Heart right ventricle (tissue), 16 donors: Measurements from ENCODE around the gene TRNT1. TPM values are rescaled to one million over a fixed set of nuclear protein-coding genes. Genes with fewer than 3 reads are reported as not detected.

Experiments
- ATAC-seq, 8 donors: fragments of 200-7000 bp; cut with Tn5 transposase; one replicate each; pipeline ENCODE4 v1.9.1; 2020; ENCODE audit warnings: mild to moderate bottlenecking in 8 of 8, moderate library complexity in 8 of 8, moderate number of reproducible peaks in 1 of 8
- DNase-seq, 2 donors: peaks; one replicate each; pipeline ENCODE4 v3.0.0-alpha.2; 2020
- H3K27ac ChIP-seq, 10 donors: fragments of 200-600 bp; sonication (generic) in 2 of 10; one replicate each; pipeline versions ENCODE4 v1.5.0 to v1.8.0; 2020 to 2022; ENCODE audit warnings: mild to moderate bottlenecking in 3 of 10
- H3K27me3 ChIP-seq, 7 donors: fragments of 200-600 bp; one replicate each; pipeline ENCODE4 v1.8.0; 2021 to 2022; ENCODE audit warnings: mild to moderate bottlenecking in 2 of 7
- H3K36me3 ChIP-seq, 9 donors: fragments of 200-600 bp; sonication (generic) in 1 of 9; one replicate each; pipeline versions ENCODE4 v1.5.0 to v1.8.0; 2020 to 2022; ENCODE audit warnings: mild to moderate bottlenecking in 2 of 9
- H3K4me1 ChIP-seq, 9 donors: fragments of 200-600 bp; sonication (generic) in 1 of 9; one replicate each; pipeline versions ENCODE4 v1.5.0 to v1.8.0; 2020 to 2022; ENCODE audit warnings: mild to moderate bottlenecking in 4 of 9
- H3K4me3 ChIP-seq, 10 donors: fragments of 200-600 bp; sonication (generic) in 2 of 10; one replicate each; pipeline versions ENCODE4 v1.5.0 to v1.8.0; 2020 to 2022; ENCODE audit warnings: mild to moderate bottlenecking in 7 of 10, moderate library complexity in 2 of 10
- H3K9me3 ChIP-seq, 11 donors: fragments of 200-600 bp in 10 of 11; sonication (generic) in 2 of 11; one replicate each; pipeline versions ENCODE4 v1.5.0 to v1.8.0; 2013 to 2022; ENCODE audit warnings: mild to moderate bottlenecking in 2 of 11, control low read depth in 1 of 11, moderate library complexity in 1 of 11
- WGBS, 2 donors: extraction: QIAGEN DNeasy Blood & Tissue Kit; methylation state at CpG; one replicate each; pipeline ENCODE4 v1.1.7; 2013; ENCODE audit warnings: inconsistent platforms in 1 of 2; 5-methylcytosine and 5-hydroxymethylcytosine counted together
- intact Hi-C, 10 donors: fragments of 100-400 bp; cut with DNase I; formaldehyde crosslinking; loops; one replicate each; pipeline versions ENCODE4 v1.11.1 to v1.14.2; 2022
- polyA plus RNA-seq, 2 donors: library from polyadenylated mRNA; stranded (reverse); fragments of 200-250 nt; gene quantifications; one replicate each; pipeline ENCODE4 v1.2.3, GENCODE V29; 2013
- total RNA-seq, 10 donors: library from RNA; stranded (reverse); fragmentation: NEBNext Ultra II Directional in 3 of 10; extraction: Animal tissue kit (Norgen Biotek cat#: 25700) in 3 of 10; gene quantifications; one replicate each; pipeline versions ENCODE4 v1.2.1 to v1.2.4, GENCODE V29; 2021 to 2023
- TF ChIP-seq, protein P1 (sequence below), 9 donors: fragments of 200-600 bp; sonication (generic) in 2 of 9; IDR thresholded peaks; one replicate each; pipeline versions ENCODE4 v1.5.0 to v1.8.0; 2021 to 2022; ENCODE audit warnings: antibody characterized with exemption in 9 of 9, mild to moderate bottlenecking in 5 of 9, moderate library complexity in 1 of 9
- donor health status: Arrhythmogenic right ventricular cardiomyopathy.
- donor health status: ischemic (EF 13 %, LVEDD 7.1; RV severe dilation, severe dysfunction).
- donor health status: healthy with polysubstance abuse.
- donor health status: DM: no; HTN: yes; CAD: no.
- donor health status: DM: no; HTN: no; CAD: no.
- donor health status: ischemic (EF 25% LVEDD 6.9; RV normal size, moderate dysfunction).
- donor health status: ischemic (EF 25% LVEDD 5.7; RV mildly dilated, moderate dysfunction).
- donor health status: healthy.
- donor health status: DM: yes; HTN: yes; CAD: no.
- donor health status: Ischemic cardiomyopathy.
- donor health status: ischemic (EF 35%, LVEDD 5.7; RV mildly dilated, moderate dysfunction).
- donor health status: nonischemic (EF 11% LVEDD 7.7; RV severe dilation, severe dysfunction).
- donor health status: DM: yes; HTN: yes; CAD: no.
- donor health status: PGD.
- donor health status: ischemic (EF 29% LVEDD 5.4; RV normal size, mild dysfunction).
- donor health status: nonischemic (EF 23%, LVEDD 6.1; RV moderate dilation, normal function).

Gene TRNT1
- total and polyA plus RNA-seq, 12 donors = 5.8 to 14.5 (median 10.6) TPM

DNA sequence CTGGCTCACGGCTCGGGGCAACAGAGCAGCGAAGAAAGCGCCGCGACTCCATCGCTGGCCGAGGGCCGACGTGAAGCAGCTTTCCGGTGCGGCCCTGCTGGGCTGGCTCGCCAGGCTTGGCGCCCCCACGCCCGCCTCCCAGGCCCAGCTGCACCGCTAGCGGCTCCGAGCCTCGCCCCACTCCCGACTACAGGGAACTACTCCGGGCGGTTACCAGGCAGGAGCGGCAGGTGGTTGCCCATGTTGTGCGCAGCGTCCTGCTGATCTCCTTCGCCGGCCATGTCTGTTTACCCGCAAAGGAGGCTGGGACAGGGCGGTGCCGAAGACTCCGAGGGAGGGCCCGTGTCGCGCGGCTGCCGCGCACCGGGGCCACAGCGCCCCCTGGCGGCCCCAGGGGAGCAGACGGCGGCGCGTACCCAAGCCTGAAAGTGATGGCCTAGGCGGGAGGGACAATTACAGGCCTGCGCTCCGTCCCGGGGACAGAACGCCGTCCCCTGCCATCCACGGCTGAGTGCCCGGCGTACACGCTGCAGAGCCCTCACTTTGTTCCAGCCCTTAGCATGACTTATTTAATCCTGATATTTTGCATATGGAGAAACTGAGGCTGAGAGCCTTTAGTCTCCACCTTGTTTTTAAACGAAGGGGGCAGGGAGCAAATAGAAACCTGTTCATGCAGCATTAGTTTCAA is 52.8 kb downstream of the TRNT1 start, which contains the start of gene CRBN:
TSS of gene CRBN (minus strand) at position 285 of the 688 bp plus-strand sequence. CDS start at position 281, 4 bp downstream.
- ATAC-seq (peak; percentile 98 to 99 (median 99)), DNase-seq (peak; percentile 88)
- WGBS, 2 donors = 1% methylated on average over 56 of the region's 56 CpGs
- Histone ChIP-seq H3K27me3 (no peaks in the 10 kb centered on the region), H3K4me3 (peak within 1 kb of the TSS; percentile 78 to 99 (median 95)), H3K27ac (peak within 1 kb of the TSS; percentile 61 to 95 (median 82)), H3K9me3 (no peaks in the 10 kb centered on the region), H3K36me3 (peaks cover 0 to 24% (median 0%) of the 10 kb centered on the region in 9 donors), H3K4me1 (peaks cover 9 to 52% (median 35%) of the 10 kb centered on the region in 9 donors)
- intact Hi-C loops = loop anchor here in 2 of 10 donors (2.0 to 5.0 kb wide), 2 partner anchors 52 to 53 kb away; partner anchors contain the start of gene TRNT1 (in 2 of the 2)
- TF ChIP-seq, protein P1, sequence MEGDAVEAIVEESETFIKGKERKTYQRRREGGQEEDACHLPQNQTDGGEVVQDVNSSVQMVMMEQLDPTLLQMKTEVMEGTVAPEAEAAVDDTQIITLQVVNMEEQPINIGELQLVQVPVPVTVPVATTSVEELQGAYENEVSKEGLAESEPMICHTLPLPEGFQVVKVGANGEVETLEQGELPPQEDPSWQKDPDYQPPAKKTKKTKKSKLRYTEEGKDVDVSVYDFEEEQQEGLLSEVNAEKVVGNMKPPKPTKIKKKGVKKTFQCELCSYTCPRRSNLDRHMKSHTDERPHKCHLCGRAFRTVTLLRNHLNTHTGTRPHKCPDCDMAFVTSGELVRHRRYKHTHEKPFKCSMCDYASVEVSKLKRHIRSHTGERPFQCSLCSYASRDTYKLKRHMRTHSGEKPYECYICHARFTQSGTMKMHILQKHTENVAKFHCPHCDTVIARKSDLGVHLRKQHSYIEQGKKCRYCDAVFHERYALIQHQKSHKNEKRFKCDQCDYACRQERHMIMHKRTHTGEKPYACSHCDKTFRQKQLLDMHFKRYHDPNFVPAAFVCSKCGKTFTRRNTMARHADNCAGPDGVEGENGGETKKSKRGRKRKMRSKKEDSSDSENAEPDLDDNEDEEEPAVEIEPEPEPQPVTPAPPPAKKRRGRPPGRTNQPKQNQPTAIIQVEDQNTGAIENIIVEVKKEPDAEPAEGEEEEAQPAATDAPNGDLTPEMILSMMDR (IDR thresholded peaks at IDR 0.05) = peak; percentile 97 to 100 (median 99)

DNA sequence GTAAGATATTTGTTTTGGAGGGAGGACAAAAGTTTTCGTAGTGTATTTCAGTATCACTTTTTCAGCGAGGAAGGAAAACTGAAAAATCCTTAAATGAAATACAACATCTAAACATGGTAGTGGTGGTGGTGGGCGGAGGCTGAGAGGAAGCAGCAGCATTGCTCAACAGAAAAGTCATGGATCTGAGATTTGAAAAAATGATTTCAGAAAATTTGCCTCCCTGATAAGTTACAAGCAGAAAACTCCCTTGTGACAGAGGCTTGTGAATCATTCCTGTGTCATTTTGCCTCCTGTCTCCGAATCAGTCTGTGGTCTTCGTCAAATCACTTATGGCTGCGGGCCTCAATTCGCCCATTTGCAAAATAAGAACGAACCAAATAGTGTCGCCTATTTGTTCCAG is 53.7 kb downstream of the TRNT1 start:
- DNase-seq (no peak), ATAC-seq (no peak)
- peaks cover 0 to 15% (median 0%) of the 10 kb centered on the region in 9 donors for H3K36me3 ChIP-seq
- 75 to 79% methylated on average over 9 of the region's 9 CpGs for WGBS, 2 donors
- TF ChIP-seq, protein P1 (IDR thresholded peaks at IDR 0.05) = no peak
- intact Hi-C loops = no loop called here
- no peak overlapping the region for H3K4me3 ChIP-seq
- no peaks in the 10 kb centered on the region for H3K27me3 ChIP-seq
- H3K27ac ChIP-seq = no peak overlapping the region
- peaks cover 9 to 43% (median 34%) of the 10 kb centered on the region in 9 donors for H3K4me1 ChIP-seq
- peaks cover 0 to under 1% (median 0%) of the 10 kb centered on the region in 11 donors for H3K9me3 ChIP-seq

DNA sequence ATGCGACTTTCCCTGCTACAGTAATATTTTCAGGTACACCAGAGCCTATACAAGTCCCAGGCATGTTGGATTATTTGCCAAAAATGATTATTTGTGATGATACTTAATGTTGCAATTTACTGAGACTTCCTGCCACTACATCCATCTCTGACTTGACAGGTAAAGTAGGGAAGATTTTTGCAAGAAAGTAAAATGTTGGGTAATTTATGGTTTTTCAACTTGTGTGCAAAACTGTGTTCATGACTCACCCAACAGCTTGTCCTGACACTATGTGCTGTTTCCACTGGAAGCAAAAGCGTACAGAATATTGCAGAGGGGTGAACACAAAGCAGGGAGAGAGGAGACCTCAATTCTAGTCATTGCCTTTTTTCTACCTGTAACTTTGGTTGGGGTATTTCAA is 58.1 kb downstream of the TRNT1 start:
- H3K27ac ChIP-seq = no peak overlapping the region
- peaks cover 0 to 15% (median 0%) of the 10 kb centered on the region in 9 donors for H3K4me1 ChIP-seq
- H3K9me3 ChIP-seq = peaks cover 0 to 27% (median 12%) of the 10 kb centered on the region in 11 donors
- no peaks in the 10 kb centered on the region for H3K27me3 ChIP-seq
- ATAC-seq (no peak), DNase-seq (no peak)
- no peaks in the 10 kb centered on the region for H3K36me3 ChIP-seq
- TF ChIP-seq, protein P1 (IDR thresholded peaks at IDR 0.05) = no peak
- intact Hi-C loops = no loop called here
- no peak overlapping the region for H3K4me3 ChIP-seq
- 50 to 54% methylated on average over 2 of the region's 2 CpGs for WGBS, 2 donors

DNA sequence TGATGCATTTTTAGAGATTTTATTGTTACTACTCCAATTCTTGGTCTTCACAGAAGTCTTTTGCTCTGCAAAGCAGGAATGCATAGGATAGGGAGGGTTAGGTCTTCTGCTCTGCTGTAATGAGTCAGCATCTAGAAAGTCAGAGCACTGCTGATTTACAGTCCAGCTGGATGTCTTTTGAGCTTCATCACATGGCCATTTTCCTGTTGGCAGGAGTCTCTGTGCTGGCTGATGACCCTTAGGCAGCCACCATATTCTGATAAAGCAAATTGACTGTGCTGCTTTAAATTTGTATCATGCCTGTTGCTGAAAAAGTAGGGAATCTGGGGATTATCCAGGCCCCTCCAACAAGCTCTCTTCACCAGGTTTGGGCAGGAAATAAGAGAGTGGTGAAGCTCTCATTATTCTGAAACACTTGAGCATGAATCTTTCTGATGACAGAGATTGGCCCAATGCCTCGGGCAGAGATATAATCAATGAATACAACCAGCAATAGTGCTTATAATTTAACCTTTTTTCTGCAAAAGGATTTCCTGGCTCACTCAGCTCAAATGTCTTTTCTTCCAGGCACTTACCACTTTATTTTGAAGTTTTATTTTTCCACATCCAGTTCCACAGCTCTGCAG is 62.5 kb downstream of the TRNT1 start:
- intact Hi-C loops = no loop called here
- Histone ChIP-seq H3K4me1 (peaks cover 0 to 15% (median 0%) of the 10 kb centered on the region in 9 donors), H3K36me3 (no peaks in the 10 kb centered on the region), H3K27ac (no peak overlapping the region), H3K9me3 (peaks cover 0 to 27% (median 12%) of the 10 kb centered on the region in 11 donors), H3K4me3 (no peak overlapping the region), H3K27me3 (peaks cover 0 to 12% (median 6%) of the 10 kb centered on the region in 7 donors)
- ATAC-seq = peak in 6 of 8 donors; percentile 33 to 68 (median 62)
- WGBS, 2 donors = 36 to 42% methylated on average over 1 of the region's 1 CpG
- DNase-seq = no peak
- TF ChIP-seq, protein P1 (IDR thresholded peaks at IDR 0.05) = no peak
